ENCODE data around the gene NOL7. TPM values are rescaled to one million over a fixed set of nuclear protein-coding genes. Genes with fewer than 3 reads are reported as not detected.

NOL7 gene
- total RNA-seq, 1 experiment from 2014 or later = 96.0 TPM

GRCh38 chr6:13643125-13643524, 28.0 kb downstream of the NOL7 start:
- Histone ChIP-seq H3K79me2 (ENCODE audit: low read length) (peaks cover 6% of the 10 kb centered on the region; the same call in 1 of the 2 replicates), H2AFZ (ENCODE audit: low read length) (no peak overlapping the region), H3K27ac (ENCODE audit: low read length) (no peak overlapping the region), H3K36me3 (ENCODE audit: insufficient read depth, low read length) (peaks cover 3% of the 10 kb centered on the region; the same call in 1 of the 2 replicates), H3K4me3 (ENCODE audit: low read length) (no peak overlapping the region), H3K9ac (ENCODE audit: low read length) (no peak overlapping the region), H3K9me3 (ENCODE audit: low read length) (no peaks in the 10 kb centered on the region), H3K4me1 (ENCODE audit: low read length) (peaks cover 1% of the 10 kb centered on the region), H4K20me1 (ENCODE audit: insufficient read depth, low read depth, low read length) (no peaks in the 10 kb centered on the region), H3K9me2 (replicated peaks; ENCODE audit: insufficient read depth, low read length) (no peaks in the 10 kb centered on the region), H3K27me3 (ENCODE audit: low read length) (no peaks in the 10 kb centered on the region), H3K4me2 (ENCODE audit: low read depth, low read length, poor library complexity, severe bottlenecking) (no peak overlapping the region)
- DNase-seq = no peak

DNA sequence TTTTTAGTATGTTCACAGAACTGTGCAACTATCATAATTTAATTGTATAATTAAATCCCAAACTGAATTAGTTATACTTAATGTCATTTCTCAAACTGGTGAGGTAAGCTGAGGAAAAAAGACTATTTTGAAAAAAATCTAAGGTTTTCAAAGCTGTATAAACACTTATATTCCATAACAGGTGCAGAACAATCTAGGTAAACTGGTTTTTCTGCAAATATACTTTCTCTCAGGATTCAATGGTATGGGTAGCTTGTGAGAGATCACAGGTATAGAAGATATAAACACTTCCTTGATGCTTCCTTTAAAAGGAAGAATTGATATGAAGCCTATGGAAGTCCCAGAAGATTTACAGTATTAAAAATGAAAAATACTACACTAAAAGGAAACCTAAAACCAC, 33.7 kb downstream of the NOL7 start:
- H3K27me3 ChIP-seq (ENCODE audit: low read length) = no peaks in the 10 kb centered on the region
- no peak overlapping the region for H3K4me3 ChIP-seq (ENCODE audit: low read length)
- H4K20me1 ChIP-seq (ENCODE audit: insufficient read depth, low read depth, low read length) = no peaks in the 10 kb centered on the region
- no peaks in the 10 kb centered on the region for H3K9me2 ChIP-seq (replicated peaks; ENCODE audit: insufficient read depth, low read length)
- H3K9ac ChIP-seq (ENCODE audit: low read length) = no peak overlapping the region
- DNase-seq = no peak
- no peak overlapping the region for H3K27ac ChIP-seq (ENCODE audit: low read length)
- no peaks in the 10 kb centered on the region for H3K4me1 ChIP-seq (ENCODE audit: low read length)
- H3K79me2 ChIP-seq (ENCODE audit: low read length) = peaks cover 13% of the 10 kb centered on the region
- H3K36me3 ChIP-seq (ENCODE audit: insufficient read depth, low read length) = peaks cover 3% of the 10 kb centered on the region; the same call in 1 of the 2 replicates
- no peak overlapping the region for H3K4me2 ChIP-seq (ENCODE audit: low read depth, low read length, poor library complexity, severe bottlenecking)
- no peak overlapping the region for H2AFZ ChIP-seq (ENCODE audit: low read length)
- no peaks in the 10 kb centered on the region for H3K9me3 ChIP-seq (ENCODE audit: low read length)

DNA sequence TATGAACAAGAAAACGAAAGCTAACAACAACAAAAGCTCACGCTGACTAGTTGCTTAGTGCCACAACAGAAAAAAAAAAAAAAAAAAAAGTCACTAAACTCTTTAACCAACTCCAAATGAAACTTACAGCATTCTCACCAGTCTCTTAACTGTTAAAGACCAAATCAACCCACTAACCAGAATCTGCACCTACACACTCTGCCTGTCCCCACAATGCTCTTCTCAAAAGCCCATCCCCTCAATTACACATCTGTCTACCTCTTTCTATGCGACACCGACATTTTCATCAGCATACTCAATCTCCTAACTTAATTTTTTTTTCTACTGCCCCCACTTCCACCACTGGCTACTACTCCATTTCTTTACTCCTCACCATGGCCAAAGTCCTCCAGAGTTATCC, 34.3 kb downstream of the NOL7 start:
- Histone ChIP-seq H3K79me2 (ENCODE audit: low read length) (peaks cover 13% of the 10 kb centered on the region), H3K9me3 (ENCODE audit: low read length) (no peaks in the 10 kb centered on the region), H3K27me3 (ENCODE audit: low read length) (no peaks in the 10 kb centered on the region), H3K9ac (ENCODE audit: low read length) (no peak overlapping the region), H3K27ac (ENCODE audit: low read length) (no peak overlapping the region), H3K36me3 (ENCODE audit: insufficient read depth, low read length) (no peaks in the 10 kb centered on the region; the same call in 1 of the 2 replicates), H3K4me1 (ENCODE audit: low read length) (no peaks in the 10 kb centered on the region), H2AFZ (ENCODE audit: low read length) (no peak overlapping the region), H4K20me1 (ENCODE audit: insufficient read depth, low read depth, low read length) (no peaks in the 10 kb centered on the region), H3K4me3 (ENCODE audit: low read length) (no peak overlapping the region), H3K4me2 (ENCODE audit: low read depth, low read length, poor library complexity, severe bottlenecking) (no peak overlapping the region), H3K9me2 (replicated peaks; ENCODE audit: insufficient read depth, low read length) (no peaks in the 10 kb centered on the region)
- DNase-seq = no peak

DNA sequence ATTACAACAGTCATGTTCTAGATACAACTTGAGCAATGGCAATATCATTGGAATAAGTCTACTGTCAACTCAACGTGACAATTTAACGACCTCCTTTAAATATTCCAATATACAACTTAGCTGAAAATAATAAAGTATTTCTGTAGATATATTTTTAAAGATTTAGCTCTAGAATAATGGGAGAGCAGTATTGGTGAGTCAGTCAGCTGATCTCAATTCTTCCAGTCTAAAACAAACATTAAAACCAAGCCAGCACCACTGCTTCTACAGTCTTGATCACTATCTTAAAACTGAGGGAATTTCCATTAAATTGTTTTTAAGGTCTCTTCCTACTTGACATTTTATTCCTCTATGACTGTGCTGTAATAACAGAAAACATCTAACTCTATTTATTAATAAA, 38.2 kb downstream of the NOL7 start:
- H3K79me2 ChIP-seq (ENCODE audit: low read length) = peaks cover 28% of the 10 kb centered on the region
- DNase-seq = no peak
- H3K9me2 ChIP-seq (replicated peaks; ENCODE audit: insufficient read depth, low read length) = no peaks in the 10 kb centered on the region
- no peak overlapping the region for H3K4me2 ChIP-seq (ENCODE audit: low read depth, low read length, poor library complexity, severe bottlenecking)
- no peak overlapping the region for H3K9ac ChIP-seq (ENCODE audit: low read length)
- no peak overlapping the region for H3K4me3 ChIP-seq (ENCODE audit: low read length)
- H2AFZ ChIP-seq (ENCODE audit: low read length) = no peak overlapping the region
- no peaks in the 10 kb centered on the region for H3K27me3 ChIP-seq (ENCODE audit: low read length)
- no peaks in the 10 kb centered on the region for H3K9me3 ChIP-seq (ENCODE audit: low read length)
- no peaks in the 10 kb centered on the region; the same call in 1 of the 2 replicates for H3K36me3 ChIP-seq (ENCODE audit: insufficient read depth, low read length)
- H3K4me1 ChIP-seq (ENCODE audit: low read length) = no peaks in the 10 kb centered on the region
- H3K27ac ChIP-seq (ENCODE audit: low read length) = no peak overlapping the region
- H4K20me1 ChIP-seq (ENCODE audit: insufficient read depth, low read depth, low read length) = no peaks in the 10 kb centered on the region

DNA sequence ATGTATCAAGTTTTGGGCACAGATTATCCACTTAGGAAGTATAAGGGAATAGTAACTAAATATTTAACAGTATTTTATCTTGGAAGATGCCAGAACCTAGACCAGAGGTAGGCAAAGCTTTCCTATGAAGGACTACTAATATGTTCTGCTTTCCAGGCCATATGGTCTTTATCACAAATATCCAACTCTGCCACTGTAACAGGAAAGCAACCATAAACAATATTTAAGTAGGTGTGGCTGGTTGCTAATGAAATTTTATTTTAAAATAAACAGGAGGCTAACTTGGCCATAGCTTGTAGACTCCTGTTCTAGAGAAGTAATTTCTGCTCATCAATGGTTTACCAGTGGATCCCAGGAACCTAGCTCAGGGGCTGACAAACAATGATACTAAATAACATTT, 39.4 kb downstream of the NOL7 start:
- no peak overlapping the region for H3K4me2 ChIP-seq (ENCODE audit: low read depth, low read length, poor library complexity, severe bottlenecking)
- no peaks in the 10 kb centered on the region for H3K9me3 ChIP-seq (ENCODE audit: low read length)
- DNase-seq = no peak
- no peak overlapping the region for H3K27ac ChIP-seq (ENCODE audit: low read length)
- no peaks in the 10 kb centered on the region for H3K4me1 ChIP-seq (ENCODE audit: low read length)
- H3K79me2 ChIP-seq (ENCODE audit: low read length) = peaks cover 39% of the 10 kb centered on the region
- H3K27me3 ChIP-seq (ENCODE audit: low read length) = no peaks in the 10 kb centered on the region
- no peak overlapping the region for H2AFZ ChIP-seq (ENCODE audit: low read length)
- no peak overlapping the region for H3K4me3 ChIP-seq (ENCODE audit: low read length)
- H3K9ac ChIP-seq (ENCODE audit: low read length) = no peak overlapping the region
- H3K36me3 ChIP-seq (ENCODE audit: insufficient read depth, low read length) = no peaks in the 10 kb centered on the region; the same call in 1 of the 2 replicates
- no peaks in the 10 kb centered on the region for H4K20me1 ChIP-seq (ENCODE audit: insufficient read depth, low read depth, low read length)
- no peaks in the 10 kb centered on the region for H3K9me2 ChIP-seq (replicated peaks; ENCODE audit: insufficient read depth, low read length)

DNA sequence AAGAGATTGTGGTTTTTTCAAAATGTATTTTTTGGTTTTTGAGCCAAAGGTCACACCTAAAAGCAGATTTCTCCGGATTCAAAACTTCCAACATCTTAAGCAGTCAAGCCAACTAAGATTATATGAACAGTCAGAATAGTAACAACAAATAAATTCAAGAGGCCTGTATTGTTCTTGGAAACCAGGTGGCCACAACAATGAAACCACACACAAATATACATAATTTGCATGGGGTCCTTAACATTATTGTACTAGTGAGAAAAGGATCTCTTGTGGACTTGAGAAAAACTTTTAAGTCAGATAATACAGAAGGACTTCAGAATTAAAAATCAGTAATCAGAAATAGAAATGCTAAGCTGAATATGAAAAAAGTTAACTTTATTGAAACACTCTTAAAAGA, 40.6 kb downstream of the NOL7 start:
- Histone ChIP-seq H3K9me3 (ENCODE audit: low read length) (no peaks in the 10 kb centered on the region), H2AFZ (ENCODE audit: low read length) (no peak overlapping the region), H3K36me3 (ENCODE audit: insufficient read depth, low read length) (no peaks in the 10 kb centered on the region; the same call in 1 of the 2 replicates), H4K20me1 (ENCODE audit: insufficient read depth, low read depth, low read length) (peaks cover 10% of the 10 kb centered on the region), H3K79me2 (ENCODE audit: low read length) (peaks cover 51% of the 10 kb centered on the region), H3K4me1 (ENCODE audit: low read length) (no peaks in the 10 kb centered on the region), H3K9ac (ENCODE audit: low read length) (no peak overlapping the region), H3K27me3 (ENCODE audit: low read length) (no peaks in the 10 kb centered on the region), H3K9me2 (replicated peaks; ENCODE audit: insufficient read depth, low read length) (no peaks in the 10 kb centered on the region), H3K27ac (ENCODE audit: low read length) (no peak overlapping the region), H3K4me2 (ENCODE audit: low read depth, low read length, poor library complexity, severe bottlenecking) (no peak overlapping the region), H3K4me3 (ENCODE audit: low read length) (no peak overlapping the region)
- no peak for DNase-seq

DNA sequence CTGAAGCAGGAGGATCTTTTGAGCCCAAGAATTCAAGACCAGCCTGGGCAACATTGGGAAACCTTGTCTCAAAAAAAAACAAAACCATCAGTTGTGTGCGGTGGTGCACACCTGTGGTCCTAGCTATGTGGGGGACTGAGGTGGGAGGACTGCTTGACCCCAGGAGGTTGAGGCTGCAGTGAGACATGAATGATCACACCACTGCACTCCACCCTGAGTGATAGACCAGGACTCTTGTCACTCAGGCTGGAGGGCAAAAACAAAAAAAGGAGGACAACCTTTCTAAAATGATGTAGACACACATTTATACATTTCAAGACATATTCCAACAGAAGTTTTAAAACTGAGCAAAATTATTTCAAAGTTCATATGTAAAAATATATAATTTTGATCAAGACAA, 45.1 kb downstream of the NOL7 start:
- Histone ChIP-seq H3K4me3 (ENCODE audit: low read length) (no peak overlapping the region), H4K20me1 (ENCODE audit: insufficient read depth, low read depth, low read length) (peaks cover 47% of the 10 kb centered on the region), H3K36me3 (ENCODE audit: insufficient read depth, low read length) (no peaks in the 10 kb centered on the region), H3K4me2 (ENCODE audit: low read depth, low read length, poor library complexity, severe bottlenecking) (no peak overlapping the region), H3K9me3 (ENCODE audit: low read length) (no peaks in the 10 kb centered on the region), H3K27me3 (ENCODE audit: low read length) (no peaks in the 10 kb centered on the region), H3K9ac (ENCODE audit: low read length) (no peak overlapping the region), H2AFZ (ENCODE audit: low read length) (no peak overlapping the region), H3K27ac (ENCODE audit: low read length) (no peak overlapping the region), H3K4me1 (ENCODE audit: low read length) (peaks cover 14% of the 10 kb centered on the region), H3K9me2 (replicated peaks; ENCODE audit: insufficient read depth, low read length) (no peaks in the 10 kb centered on the region), H3K79me2 (ENCODE audit: low read length) (peaks cover 75% of the 10 kb centered on the region)
- no peak for DNase-seq

GRCh38 chr6:13660893-13661292, 45.8 kb downstream of the NOL7 start:
- H3K4me2 ChIP-seq (ENCODE audit: low read depth, low read length, poor library complexity, severe bottlenecking) = no peak overlapping the region
- H3K9ac ChIP-seq (ENCODE audit: low read length) = no peak overlapping the region
- peaks cover 81% of the 10 kb centered on the region for H3K79me2 ChIP-seq (ENCODE audit: low read length)
- no peak overlapping the region for H3K4me3 ChIP-seq (ENCODE audit: low read length)
- DNase-seq = no peak
- no peak overlapping the region for H3K27ac ChIP-seq (ENCODE audit: low read length)
- H3K9me2 ChIP-seq (replicated peaks; ENCODE audit: insufficient read depth, low read length) = no peaks in the 10 kb centered on the region
- no peak overlapping the region for H2AFZ ChIP-seq (ENCODE audit: low read length)
- peaks cover 14% of the 10 kb centered on the region for H3K4me1 ChIP-seq (ENCODE audit: low read length)
- no peaks in the 10 kb centered on the region for H3K27me3 ChIP-seq (ENCODE audit: low read length)
- no peaks in the 10 kb centered on the region for H3K9me3 ChIP-seq (ENCODE audit: low read length)
- peaks cover 53% of the 10 kb centered on the region for H4K20me1 ChIP-seq (ENCODE audit: insufficient read depth, low read depth, low read length)
- no peaks in the 10 kb centered on the region for H3K36me3 ChIP-seq (ENCODE audit: insufficient read depth, low read length)

- Histone ChIP-seq H3K9ac (ENCODE audit: low read length) (no peak overlapping the region), H2AFZ (ENCODE audit: low read length) (no peak overlapping the region), H3K4me2 (ENCODE audit: low read depth, low read length, poor library complexity, severe bottlenecking) (no peak overlapping the region), H3K4me3 (ENCODE audit: low read length) (no peak overlapping the region), H3K27me3 (ENCODE audit: low read length) (no peaks in the 10 kb centered on the region), H3K36me3 (ENCODE audit: insufficient read depth, low read length) (no peaks in the 10 kb centered on the region), H3K79me2 (ENCODE audit: low read length) (peaks cover 83% of the 10 kb centered on the region), H3K27ac (ENCODE audit: low read length) (no peak overlapping the region), H4K20me1 (ENCODE audit: insufficient read depth, low read depth, low read length) (peaks cover 56% of the 10 kb centered on the region), H3K9me3 (ENCODE audit: low read length) (no peaks in the 10 kb centered on the region), H3K4me1 (ENCODE audit: low read length) (peaks cover 14% of the 10 kb centered on the region), H3K9me2 (replicated peaks; ENCODE audit: insufficient read depth, low read length) (no peaks in the 10 kb centered on the region)
- DNase-seq = no peak
These were observed 46.5 kb downstream of the NOL7 start for GRCh38 chr6:13661647-13662046.

Data from Karpas-422 (cell line).